Muscle layer of colon (tissue), 2 donors: ENCODE measurements around the gene VAMP1.
"Not testable (repeated sequence)": the region's sequence is repeated elsewhere in the genome, so short reads cannot be mapped to it uniquely, and the experiment has no call there.

Source experiments
- H3K27ac ChIP-seq: one replicate; pipeline ENCODE4 v1.7.0; 2013; ENCODE audit warnings: low read depth, mild to moderate bottlenecking, low read length, moderate library complexity
- H3K27me3 ChIP-seq, 2 donors: one replicate each; pipeline ENCODE4 v1.7.0; 2013; ENCODE audit warnings: low read length in 2 of 2, mild to moderate bottlenecking in 2 of 2; ENCODE audit not compliant: insufficient read depth in 2 of 2, control insufficient read depth in 1 of 2
- H3K36me3 ChIP-seq: one replicate; pipeline ENCODE4 v1.7.0; 2013; ENCODE audit warnings: mild to moderate bottlenecking, low read length; ENCODE audit not compliant: insufficient read depth
- H3K4me1 ChIP-seq: one replicate; pipeline ENCODE4 v1.7.0; 2013; ENCODE audit warnings: mild to moderate bottlenecking, low read length; ENCODE audit not compliant: insufficient read depth
- H3K4me3 ChIP-seq, 2 donors: one replicate each; pipeline ENCODE4 v1.7.0; 2013; ENCODE audit warnings: low read length in 2 of 2, low read depth in 1 of 2, mild to moderate bottlenecking in 1 of 2, moderate library complexity in 1 of 2
- H3K9ac ChIP-seq: one replicate; pipeline ENCODE4 v1.7.0; 2013; ENCODE audit warnings: low read length
- H3K9me3 ChIP-seq: one replicate; pipeline ENCODE4 v1.7.0; 2013; ENCODE audit warnings: mild to moderate bottlenecking, low read length
- donor health status: abdominal sarcoma.
- donor health status: Adenocarcinoma of cecum.

Gene VAMP1, protein sequence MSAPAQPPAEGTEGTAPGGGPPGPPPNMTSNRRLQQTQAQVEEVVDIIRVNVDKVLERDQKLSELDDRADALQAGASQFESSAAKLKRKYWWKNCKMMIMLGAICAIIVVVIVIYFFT

DNA sequence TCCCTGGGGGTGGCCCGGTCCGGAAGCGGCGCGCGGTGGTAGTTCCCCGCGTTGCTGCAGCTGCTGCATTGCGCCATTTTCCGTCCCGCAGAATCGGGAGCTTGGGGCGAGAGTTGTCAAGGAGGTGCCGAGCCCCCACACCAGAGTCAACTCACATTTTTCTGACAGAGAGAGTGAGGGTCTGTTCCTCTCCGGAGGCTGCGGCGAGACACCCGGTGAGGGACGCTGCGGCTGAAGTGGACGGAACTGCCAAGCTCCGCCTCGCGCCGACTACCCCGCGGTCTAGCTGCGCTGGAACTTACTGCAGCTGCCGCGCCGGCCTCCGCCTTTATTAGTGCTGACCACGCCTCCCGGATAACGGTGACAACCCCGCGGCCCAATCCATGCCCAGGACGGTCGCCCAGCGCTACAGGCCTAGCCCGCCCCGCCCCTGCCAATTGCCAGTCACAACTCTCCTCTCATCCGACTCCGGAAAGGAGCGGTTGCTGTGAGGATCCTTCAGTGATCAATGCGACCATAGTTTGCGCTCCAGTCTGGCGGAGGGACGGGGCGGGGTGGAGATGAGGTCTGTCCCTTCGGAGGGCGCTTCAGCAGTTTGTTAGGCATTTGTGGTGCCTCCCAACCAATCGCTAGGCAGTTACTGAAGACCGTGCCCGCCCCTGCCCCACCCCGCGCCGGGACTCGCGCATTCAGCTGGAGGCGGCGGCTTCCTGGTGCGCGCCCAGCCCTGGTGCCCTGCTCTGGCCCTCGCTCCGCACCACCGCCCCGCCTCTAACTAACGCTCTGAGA is at the start of gene VAMP1:
VAMP1 (minus strand) TSS at position 303 of the 789 bp plus-strand sequence; CDS start at position 157, 146 bp downstream.
- H3K9me3 ChIP-seq, result no peaks in the 10 kb centered on the region
- H3K27ac ChIP-seq, result peak within 1 kb of the TSS; percentile 87
- peak within 1 kb of the TSS; percentile 47 for H3K9ac ChIP-seq

DNA sequence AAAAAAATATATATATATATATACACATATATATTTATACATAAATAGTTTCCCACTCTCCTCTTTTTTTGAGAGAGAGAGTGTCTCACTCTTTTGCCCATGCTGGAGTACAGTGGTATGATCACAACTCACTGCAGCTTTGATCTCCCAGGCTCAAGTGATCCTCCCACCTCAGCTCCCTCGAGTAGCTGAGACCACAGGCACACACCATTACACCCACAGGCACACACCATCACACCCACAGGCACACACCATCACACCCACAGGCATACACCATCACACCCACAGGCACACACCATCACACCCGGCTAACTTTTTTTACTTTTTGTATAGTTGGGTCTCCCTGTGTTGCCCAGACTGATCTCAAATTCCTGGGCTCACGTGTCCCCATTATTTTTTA is 49.7 kb upstream of the VAMP1 start:
- no peak overlapping the region for H3K4me3 ChIP-seq
- no peaks in the 10 kb centered on the region for H3K27me3 ChIP-seq
- no peak overlapping the region for H3K27ac ChIP-seq
- H3K4me1 ChIP-seq, result no peaks in the 10 kb centered on the region
- peaks cover 65% of the 10 kb centered on the region for H3K36me3 ChIP-seq
- H3K9me3 ChIP-seq, result no peaks in the 10 kb centered on the region
- H3K9ac ChIP-seq, result no peak overlapping the region

More for the DNA sequence above, at the start of gene VAMP1:
- H3K36me3 ChIP-seq, result peaks cover 20% of the 10 kb centered on the region
- H3K27me3 ChIP-seq, result no peaks in the 10 kb centered on the region
- peak within 1 kb of the TSS; percentile 85 to 89 for H3K4me3 ChIP-seq
- H3K4me1 ChIP-seq, result peaks cover 26% of the 10 kb centered on the region

DNA sequence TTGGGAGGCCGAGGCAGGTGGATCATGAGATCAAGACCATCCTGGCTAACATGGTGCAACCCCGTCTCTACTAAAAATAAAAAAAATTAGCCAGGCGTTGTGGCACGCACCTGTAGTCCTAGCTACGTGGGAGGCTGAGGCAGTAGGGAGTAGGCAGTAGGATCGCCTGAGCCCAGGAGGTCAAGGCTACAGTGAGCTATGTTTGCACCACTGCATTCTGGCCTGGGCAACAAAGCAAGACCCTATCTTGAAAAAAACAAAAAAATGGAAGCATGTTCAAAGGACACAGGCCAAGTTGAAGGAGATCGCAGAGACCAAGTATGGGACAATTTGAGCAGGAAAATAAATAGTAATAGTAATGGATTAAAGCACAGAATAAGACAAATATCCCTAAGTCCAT is 37.6 kb upstream of the VAMP1 start:
- no peak overlapping the region for H3K4me3 ChIP-seq
- peaks cover 29% of the 10 kb centered on the region for H3K36me3 ChIP-seq

DNA sequence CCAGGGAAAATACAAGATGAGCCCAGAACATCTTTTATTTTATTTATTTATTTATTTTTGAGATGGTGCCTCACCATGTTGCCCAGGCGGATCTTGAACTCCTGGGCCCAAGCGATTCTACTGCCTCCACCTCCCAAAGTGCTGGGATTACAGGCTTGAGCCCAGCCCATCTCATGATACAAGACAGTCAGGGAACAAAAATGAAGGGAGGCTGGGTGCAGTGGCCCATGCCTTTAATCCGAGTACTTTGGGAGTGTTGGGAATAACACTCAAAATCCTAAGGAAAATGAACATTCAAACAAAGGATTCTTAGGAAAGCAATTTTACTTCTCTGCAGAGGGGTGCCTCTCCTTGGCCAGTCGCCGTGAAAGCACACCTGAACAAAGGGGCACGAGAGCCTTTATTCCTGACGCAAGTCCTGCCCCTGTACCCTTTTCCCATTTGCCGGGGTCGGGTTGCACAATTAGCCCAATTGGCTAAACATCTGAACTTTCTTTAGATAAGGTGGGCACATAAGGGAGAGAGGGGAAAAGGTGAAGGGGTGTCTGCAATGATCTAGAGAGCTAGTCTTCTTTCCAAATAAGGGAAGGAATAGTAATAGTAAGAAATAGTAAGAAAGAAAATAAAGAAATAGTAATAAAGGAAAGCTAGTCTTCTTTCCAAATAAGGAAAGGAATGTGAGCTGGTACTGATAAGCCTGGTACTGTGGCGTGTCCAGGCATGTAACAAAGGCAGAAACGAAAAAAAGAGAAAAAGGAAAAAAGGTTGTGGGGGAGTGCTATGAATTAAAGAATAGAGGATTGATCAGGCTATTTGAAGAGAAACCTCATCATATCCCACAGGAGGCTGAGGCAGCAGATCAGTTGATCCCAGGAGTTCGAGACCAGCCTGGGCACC is 36.9 kb upstream of the VAMP1 start:
- peaks cover 21% of the 10 kb centered on the region for H3K36me3 ChIP-seq
- no peak overlapping the region for H3K4me3 ChIP-seq
- no peak overlapping the region for H3K9ac ChIP-seq
- no peaks in the 10 kb centered on the region for H3K4me1 ChIP-seq
- H3K27me3 ChIP-seq, result no peaks in the 10 kb centered on the region
- H3K27ac ChIP-seq, result no peak overlapping the region
- no peaks in the 10 kb centered on the region for H3K9me3 ChIP-seq

More for the DNA sequence above, 37.6 kb upstream of the VAMP1 start:
- no peaks in the 10 kb centered on the region for H3K9me3 ChIP-seq
- H3K4me1 ChIP-seq, result no peaks in the 10 kb centered on the region
- no peak overlapping the region for H3K27ac ChIP-seq
- no peak overlapping the region for H3K9ac ChIP-seq
- H3K27me3 ChIP-seq, result no peaks in the 10 kb centered on the region

DNA sequence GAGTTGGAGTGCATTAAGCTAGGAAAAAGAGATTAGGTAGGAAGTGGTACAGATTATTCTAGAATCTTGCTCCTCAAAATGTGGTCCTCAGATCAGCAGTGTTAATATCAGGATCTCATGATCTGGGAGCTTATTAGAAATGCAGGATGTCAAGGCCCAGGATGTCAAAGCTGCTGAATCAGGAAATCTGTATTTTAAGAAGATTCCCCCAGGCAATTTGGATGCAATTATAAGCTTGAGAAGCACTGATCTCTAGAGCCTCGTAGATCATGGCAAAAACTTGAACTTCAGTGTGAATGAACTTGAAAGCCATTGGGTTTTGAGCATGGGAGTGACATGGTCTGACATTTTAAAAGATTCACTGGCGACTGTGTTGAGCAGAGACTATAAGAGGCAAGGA is 30.0 kb upstream of the VAMP1 start:
- no peaks in the 10 kb centered on the region for H3K9me3 ChIP-seq
- no peak overlapping the region for H3K9ac ChIP-seq
- no peaks in the 10 kb centered on the region for H3K27me3 ChIP-seq
- peaks cover 18% of the 10 kb centered on the region for H3K36me3 ChIP-seq
- no peak overlapping the region for H3K4me3 ChIP-seq
- peaks cover 1% of the 10 kb centered on the region for H3K4me1 ChIP-seq
- no peak overlapping the region for H3K27ac ChIP-seq

DNA sequence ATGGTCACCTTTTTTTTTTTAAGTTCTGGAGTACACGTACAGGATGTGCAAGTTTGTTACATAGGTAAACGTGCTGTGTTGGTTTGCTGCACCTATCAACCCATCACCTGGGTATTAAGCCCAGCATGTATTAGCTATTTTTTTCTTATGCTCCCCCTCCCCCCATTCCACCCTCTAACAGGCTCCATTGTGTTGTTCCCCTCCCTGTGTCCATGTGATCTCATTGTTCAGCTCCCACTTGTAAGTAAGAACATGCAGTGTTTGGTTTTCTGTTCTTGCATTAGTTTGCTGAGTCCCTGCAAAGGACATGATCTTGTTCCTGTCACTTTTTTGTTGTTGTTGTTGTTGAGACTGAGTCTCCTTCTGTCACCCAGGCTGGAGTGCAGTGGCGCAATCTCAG is 26.8 kb upstream of the VAMP1 start:
- H3K4me3 ChIP-seq, H3K27me3 ChIP-seq, H3K9ac ChIP-seq, H3K9me3 ChIP-seq, H3K27ac ChIP-seq: not testable (repeated sequence)
- Histone ChIP-seq H3K4me1 (peaks cover 17% of the 10 kb centered on the region), H3K36me3 (peaks cover 26% of the 10 kb centered on the region)

DNA sequence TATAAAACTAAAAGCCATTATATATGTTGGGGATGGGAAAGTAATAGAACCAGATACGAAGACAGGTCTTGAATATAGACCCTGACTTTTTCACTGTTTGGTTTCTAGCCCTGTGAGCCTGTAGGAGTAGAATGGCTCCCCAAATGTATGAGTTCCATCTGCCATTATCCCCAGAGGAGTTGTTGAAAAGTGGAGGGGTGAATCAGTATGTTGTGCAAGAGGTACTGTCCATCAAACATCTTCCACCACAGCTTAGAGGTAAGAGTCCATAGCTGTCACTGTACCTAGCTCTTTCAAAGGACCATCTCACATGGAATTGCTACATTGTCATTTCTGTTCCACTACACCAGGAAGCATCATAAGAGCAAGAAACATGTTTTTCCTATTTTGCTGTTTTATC is 24.5 kb upstream of the VAMP1 start:
- Histone ChIP-seq H3K4me1 (peaks cover 22% of the 10 kb centered on the region), H3K9ac (peak overlapping the region; percentile 15), H3K27ac (peak overlapping the region; percentile 100), H3K27me3 (no peaks in the 10 kb centered on the region), H3K36me3 (peaks cover 37% of the 10 kb centered on the region), H3K9me3 (no peaks in the 10 kb centered on the region), H3K4me3 (peak overlapping the region in 1 of 2 donors; percentile 100)

DNA sequence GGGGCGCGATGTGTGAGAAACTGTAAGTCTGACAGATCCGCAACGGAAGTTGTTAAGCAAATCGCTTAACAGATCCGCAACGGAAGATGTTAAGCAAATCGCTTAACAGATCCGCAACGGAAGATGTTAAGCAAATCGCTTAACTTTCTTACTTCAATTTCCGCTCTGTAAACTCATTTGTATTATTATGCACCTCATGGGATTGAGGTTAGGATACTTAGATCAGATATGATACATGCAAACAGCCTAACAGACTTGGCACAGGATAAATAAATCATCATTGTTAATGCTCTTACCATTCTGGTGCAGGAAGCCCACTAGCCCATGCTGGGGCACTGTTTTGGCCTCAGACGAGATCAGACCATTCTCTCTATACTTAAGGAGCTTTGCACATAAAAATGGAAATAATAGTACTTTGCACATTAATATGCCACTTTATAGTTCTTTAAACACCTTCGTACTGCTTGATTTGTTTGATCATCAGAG is 23.8 kb upstream of the VAMP1 start:
- Histone ChIP-seq H3K9ac (peak overlapping the region; percentile 15), H3K9me3 (no peaks in the 10 kb centered on the region), H3K36me3 (peaks cover 37% of the 10 kb centered on the region), H3K4me3 (peak overlapping the region; percentile 31 to 100), H3K27ac (peak overlapping the region; percentile 100), H3K27me3 (no peaks in the 10 kb centered on the region), H3K4me1 (peaks cover 22% of the 10 kb centered on the region)

DNA sequence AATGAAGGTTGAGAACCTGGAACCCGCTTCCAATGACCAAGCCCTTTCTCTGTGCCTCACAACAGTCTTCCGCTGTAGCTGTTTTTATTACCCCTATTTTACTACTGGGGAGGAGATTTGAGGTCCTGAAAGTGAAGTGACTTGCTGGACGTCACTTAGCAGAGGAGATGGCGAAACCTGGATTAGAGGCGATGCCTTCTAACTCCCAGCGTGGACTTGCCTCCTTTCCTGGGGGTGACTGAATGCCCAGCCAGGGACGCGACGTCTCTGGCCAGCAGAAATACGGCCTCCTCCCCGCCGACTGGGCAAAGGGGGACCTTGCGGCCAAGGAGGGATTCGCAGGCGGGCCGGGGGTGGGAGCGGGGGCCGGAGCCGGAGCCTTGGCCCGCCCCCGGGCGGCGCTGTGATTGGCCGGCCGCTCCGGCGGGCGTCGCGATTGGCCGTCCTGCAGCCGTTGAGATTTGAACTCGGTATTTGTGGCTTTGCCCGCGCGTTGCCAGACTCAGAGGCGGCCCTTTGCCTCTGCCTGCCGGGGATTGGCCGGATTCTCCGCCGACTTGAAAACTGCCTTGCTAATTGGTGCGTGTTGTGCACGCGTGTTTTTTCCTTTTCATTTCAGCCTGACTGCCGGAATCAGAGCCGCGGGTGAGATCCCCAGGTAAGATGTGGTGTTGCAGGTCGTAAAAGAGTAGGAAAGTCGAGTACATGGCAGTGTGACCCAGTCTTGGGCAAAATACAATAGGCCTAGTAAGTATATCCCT is 23.2 kb upstream of the VAMP1 start, which contains the start of gene NCAPD2:
NCAPD2 (plus strand) TSS at position 606 of the 761 bp plus-strand sequence. CDS start 997 bp downstream, outside the sequence.
- Histone ChIP-seq H3K4me3 (peak within 1 kb of the TSS; percentile 80 to 100), H3K9me3 (no peaks in the 10 kb centered on the region), H3K9ac (peak within 1 kb of the TSS; percentile 88), H3K36me3 (peaks cover 37% of the 10 kb centered on the region), H3K4me1 (peaks cover 22% of the 10 kb centered on the region), H3K27me3 (no peaks in the 10 kb centered on the region), H3K27ac (peak within 1 kb of the TSS; percentile 100)

DNA sequence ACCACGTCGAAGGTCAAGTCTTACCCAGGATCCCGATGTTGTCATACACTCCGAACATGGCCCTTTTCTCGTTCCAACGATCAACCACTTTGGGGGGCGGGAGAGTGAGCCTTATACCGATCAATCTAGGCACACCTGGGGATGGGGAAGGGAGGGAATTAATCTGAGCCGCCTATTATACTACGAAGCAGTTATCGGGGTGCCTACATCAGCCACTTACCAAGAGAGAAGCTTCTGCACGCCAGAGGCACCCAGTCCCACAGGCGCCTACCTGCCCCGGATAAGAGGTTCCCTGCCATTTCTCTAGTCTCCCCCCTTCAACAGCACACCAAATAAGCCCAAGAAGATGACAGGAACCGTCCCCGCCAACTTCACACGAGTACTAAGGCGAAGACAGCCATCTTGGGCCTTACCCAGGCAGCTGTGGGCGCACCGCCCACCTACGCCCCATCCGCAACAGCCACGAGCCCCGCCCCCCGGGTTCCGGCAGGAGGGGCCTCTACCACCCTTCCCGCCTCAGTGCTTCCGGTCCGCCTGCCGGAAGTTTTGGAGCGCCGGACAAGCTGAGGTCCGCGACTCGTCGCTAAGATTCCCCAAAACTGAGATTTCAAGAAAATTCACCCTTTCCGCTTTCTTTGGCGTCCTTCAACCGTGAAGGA is 22.5 kb upstream of the VAMP1 start, which contains the start of gene MRPL51:
MRPL51 (minus strand) TSS at position 425 of the 659 bp plus-strand sequence; CDS start at position 299, 126 bp downstream.
- Histone ChIP-seq H3K36me3 (peaks cover 37% of the 10 kb centered on the region), H3K27me3 (no peaks in the 10 kb centered on the region), H3K9ac (peak within 1 kb of the TSS; percentile 88), H3K27ac (peak within 1 kb of the TSS; percentile 100), H3K4me3 (peak within 1 kb of the TSS; percentile 80 to 100), H3K9me3 (no peaks in the 10 kb centered on the region), H3K4me1 (peaks cover 22% of the 10 kb centered on the region)
